GM19452 (cell line): ENCODE data around the gene GPR25.
"Not testable (repeated sequence)": the region's sequence is repeated elsewhere in the genome, so short reads cannot be mapped to it uniquely, and the experiment has no call there.

Experiments
- ATAC-seq: cut with Tn5 transposase; IDR thresholded peaks from one replicate; pipeline ENCODE4 v1.9.1; 2021; ENCODE audit not compliant: unreplicated experiment

The GPR25 gene

GRCh38 chr1:200909071-200909470 is 36.3 kb downstream of the GPR25 start:
- peak; percentile 9 for ATAC-seq

GRCh38 chr1:200909757-200910239 is 37.0 kb downstream of the GPR25 start:
- ATAC-seq = peak; percentile 55

- ATAC-seq = no peak
Observed at GRCh38 chr1:200911361-200911760, 38.6 kb downstream of the GPR25 start.

- not testable (repeated sequence) for ATAC-seq
Observed at GRCh38 chr1:200911936-200912335, 39.2 kb downstream of the GPR25 start.

- ATAC-seq = no peak
Observed at GRCh38 chr1:200912737-200913407, 40.1 kb downstream of the GPR25 start.

GRCh38 chr1:200916152-200916551 is 43.4 kb downstream of the GPR25 start:
- ATAC-seq = no peak

- no peak for ATAC-seq
Observed at GRCh38 chr1:200916681-200917080, 43.9 kb downstream of the GPR25 start.

GRCh38 chr1:200917291-200917817 is 44.6 kb downstream of the GPR25 start:
- no peak for ATAC-seq

GRCh38 chr1:200918006-200918405 is 45.2 kb downstream of the GPR25 start:
- no peak for ATAC-seq

- ATAC-seq = no peak
Observed at GRCh38 chr1:200919386-200919785, 46.6 kb downstream of the GPR25 start.

GRCh38 chr1:200921571-200922110 is 48.9 kb downstream of the GPR25 start:
- ATAC-seq = no peak

GRCh38 chr1:200922406-200922805 is 49.6 kb downstream of the GPR25 start:
- ATAC-seq = no peak

GRCh38 chr1:200923601-200924000 is 50.8 kb downstream of the GPR25 start:
- ATAC-seq = no peak
